GM23248 (cell line): ENCODE measurements around the gene NCK1. TPM values are rescaled to one million over a fixed set of nuclear protein-coding genes. Genes with fewer than 3 reads are reported as not detected.

Source experiments
- DNase-seq: peaks from one replicate; pipeline ENCODE4 v3.0.0-alpha.2; 2015
- H2AFZ ChIP-seq: fragments of 200-600 bp; sonication (generic); 2 replicates; pipeline ENCODE4 v1.6.1; 2016; ENCODE audit warnings: antibody characterized with exemption
- H3F3A ChIP-seq: fragments of 200-600 bp; sonication (generic); 2 replicates; pipeline ENCODE4 v1.6.1; 2016; ENCODE audit warnings: mild to moderate bottlenecking, antibody characterized with exemption, mixed run types; ENCODE audit not compliant: insufficient read depth
- H3K27ac ChIP-seq: fragments of 200-600 bp; sonication (generic); 2 replicates; pipeline ENCODE4 v1.5.1; 2016; ENCODE audit warnings: mild to moderate bottlenecking
- H3K27me3 ChIP-seq: fragments of 200-600 bp; sonication (generic); replicated peaks from 2 replicates; pipeline ENCODE4 v1.6.1; 2016; ENCODE audit warnings: mild to moderate bottlenecking; ENCODE audit not compliant: insufficient read depth
- H3K36me3 ChIP-seq: fragments of 200-600 bp; sonication (generic); 2 replicates; pipeline ENCODE4 v1.6.1; 2016; ENCODE audit warnings: low read depth, mild to moderate bottlenecking
- H3K4me1 ChIP-seq: fragments of 200-600 bp; sonication (generic); 2 replicates; pipeline ENCODE4 v1.6.1; 2016; ENCODE audit warnings: mild to moderate bottlenecking; ENCODE audit not compliant: insufficient read depth
- H3K4me2 ChIP-seq: fragments of 200-600 bp; sonication (generic); one replicate; pipeline ENCODE4 v1.6.1; 2016; ENCODE audit warnings: mild to moderate bottlenecking; ENCODE audit not compliant: unreplicated experiment
- H3K4me3 ChIP-seq: fragments of 200-600 bp; sonication (generic); 2 replicates; pipeline ENCODE4 v1.5.1; 2016; ENCODE audit warnings: mild to moderate bottlenecking
- H3K79me2 ChIP-seq: fragments of 200-600 bp; sonication (generic); 2 replicates; pipeline ENCODE4 v1.6.1; 2016; ENCODE audit warnings: mild to moderate bottlenecking; ENCODE audit not compliant: insufficient read depth
- H3K9ac ChIP-seq: fragments of 200-600 bp; sonication (generic); 2 replicates; pipeline ENCODE4 v1.6.1; 2016; ENCODE audit warnings: mild to moderate bottlenecking
- H3K9me2 ChIP-seq: fragments of 200-600 bp; sonication (generic); 2 replicates; pipeline ENCODE4 v1.6.1; 2016; ENCODE audit warnings: mixed run types, mild to moderate bottlenecking, moderate library complexity; ENCODE audit not compliant: insufficient read depth
- H3K9me3 ChIP-seq: fragments of 200-600 bp; sonication (generic); one replicate; pipeline ENCODE4 v1.6.1; 2017; ENCODE audit warnings: low read depth
- H4K20me1 ChIP-seq: fragments of 200-600 bp; sonication (generic); 2 replicates; pipeline ENCODE4 v1.6.0; 2016; ENCODE audit not compliant: insufficient read depth
- EZH2 ChIP-seq: fragments of 200-600 bp; sonication (generic); IDR thresholded peaks from 2 replicates; pipeline ENCODE4 v1.6.1; 2018; ENCODE audit warnings: antibody characterized with exemption, mild to moderate bottlenecking; ENCODE audit not compliant: insufficient read depth, poor library complexity, severe bottlenecking
- EZH2phosphoT487 ChIP-seq: fragments of 200-600 bp; sonication (generic); IDR thresholded peaks from 2 replicates; pipeline ENCODE4 v1.6.1; 2018; ENCODE audit warnings: antibody characterized with exemption, moderate library complexity, mild to moderate bottlenecking, low read depth; ENCODE audit not compliant: insufficient read depth
- WGBS, 2 experiments: methylation state at CpG; one replicate each; pipeline ENCODE4 v1.1.6; 2015 to 2017; ENCODE audit warnings: low lambda C conversion rate in 2 of 2, low coverage in 1 of 2; ENCODE audit errors: missing lambda C conversion rate in 2 of 2; 5-methylcytosine and 5-hydroxymethylcytosine counted together
- in situ Hi-C: fragments of 300-500 bp; cut with MboI; formaldehyde crosslinking; loops from 2 replicates; pipeline ENCODE4 v1.15.0; 2020
- polyA plus RNA-seq: library from polyadenylated mRNA; unstranded; fragments of >200 nt; fragmentation: Nextera tagmentation; extraction: Ambion mirVana; gene quantifications from 2 replicates; pipeline ENCODE4 v1.2.1, GENCODE V29; 2016
- total RNA-seq: library from RNA; depleted of rRNA; stranded (reverse); fragments of >200 nt; shearing (Covaris generic); gene quantifications from 2 replicates; pipeline ENCODE4 v1.2.3, GENCODE V29; 2014

Gene NCK1
- total and polyA plus RNA-seq, 2 experiments from 2014 or later: 42.6 to 43.2 TPM

DNA sequence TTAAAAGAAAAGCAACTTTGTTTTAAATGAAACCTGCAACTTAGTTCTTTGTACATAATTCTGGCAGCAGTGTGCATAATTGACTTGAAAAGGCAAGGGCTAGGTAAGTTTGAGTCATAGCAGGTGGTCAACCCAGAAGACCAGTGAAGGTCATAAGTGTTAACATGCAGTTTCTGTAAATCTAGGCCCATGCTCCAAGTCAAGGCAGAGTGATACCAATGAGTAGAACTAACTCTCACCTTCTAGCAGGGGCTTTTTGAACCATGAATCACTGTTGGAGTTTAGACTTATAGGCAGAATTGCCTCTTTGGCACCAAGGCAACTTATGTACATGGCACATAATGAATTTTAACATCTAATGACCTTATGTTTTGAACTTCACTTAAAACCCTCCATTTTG is 66.2 kb downstream of the NCK1 start:
- Histone ChIP-seq H3K79me2 (peaks cover 90% of the 10 kb centered on the region), H2AFZ (no peak overlapping the region), H3K4me2 (no peak overlapping the region), H3F3A (peaks cover 3% of the 10 kb centered on the region; the same call in 1 of the 2 replicates), H3K9ac (no peak overlapping the region), H3K4me3 (no peak overlapping the region), H3K27me3 (no peaks in the 10 kb centered on the region), H4K20me1 (no peaks in the 10 kb centered on the region), H3K4me1 (peaks cover 33% of the 10 kb centered on the region), H3K9me3 (no peaks in the 10 kb centered on the region), H3K9me2 (no peaks in the 10 kb centered on the region), H3K27ac (no peak overlapping the region), H3K36me3 (peaks cover 7% of the 10 kb centered on the region; the same call in 1 of the 2 replicates)
- TF ChIP-seq EZH2: no peak
- TF ChIP-seq EZH2phosphoT487: no peak
- in situ Hi-C loops: no loop called here
- no peak for DNase-seq

DNA sequence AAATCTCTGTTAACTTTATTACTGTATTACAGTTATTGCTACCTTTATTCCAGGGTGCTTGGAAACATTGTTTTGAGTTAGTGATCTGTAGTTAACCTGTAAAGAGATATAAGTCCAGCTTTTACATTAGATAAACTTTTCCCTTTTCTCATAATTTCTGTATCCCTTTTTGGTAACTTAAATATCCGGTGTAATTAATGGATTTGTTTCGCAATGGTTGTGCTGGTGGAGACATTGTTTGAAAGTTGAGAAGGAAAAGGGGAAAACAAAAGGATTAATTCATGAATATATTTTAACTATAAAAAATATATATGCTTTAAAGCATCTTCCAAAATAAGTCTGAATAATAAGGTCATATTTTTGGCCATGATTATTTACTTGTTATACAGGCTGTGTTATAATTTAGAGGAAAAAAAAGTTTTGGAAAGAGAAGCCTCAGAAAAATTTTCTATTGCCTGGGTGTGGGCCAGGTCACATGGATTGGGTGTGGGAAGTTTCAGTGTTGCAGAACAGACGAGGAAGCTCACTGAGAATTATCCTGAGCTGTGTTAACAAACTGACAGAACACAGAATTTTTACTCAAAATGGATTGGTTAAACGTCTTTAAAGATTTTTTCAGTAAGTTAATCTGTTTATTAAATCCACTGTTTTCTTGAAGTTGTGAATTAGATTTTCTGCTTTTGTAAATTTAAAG is 68.1 kb downstream of the NCK1 start:
- Histone ChIP-seq H3K27me3 (no peaks in the 10 kb centered on the region), H3K27ac (peak overlapping the region; percentile 41), H3K9me3 (no peaks in the 10 kb centered on the region), H3K4me3 (peak overlapping the region; percentile 26; the same call in 1 of the 2 replicates), H3K79me2 (peaks cover 89% of the 10 kb centered on the region), H4K20me1 (no peaks in the 10 kb centered on the region), H3K4me1 (peaks cover 28% of the 10 kb centered on the region), H3F3A (peaks cover 3% of the 10 kb centered on the region; the same call in 1 of the 2 replicates), H3K9ac (peak overlapping the region; percentile 47), H3K4me2 (peak overlapping the region; percentile 64), H3K9me2 (no peaks in the 10 kb centered on the region), H3K36me3 (peaks cover 7% of the 10 kb centered on the region; the same call in 1 of the 2 replicates), H2AFZ (no peak overlapping the region)
- in situ Hi-C loops: no loop called here
- peak; percentile 66 for DNase-seq
- 15 to 16% methylated on average over 4 of the region's 4 CpGs for WGBS, 2 experiments
- TF ChIP-seq EZH2phosphoT487 (no peak), EZH2 (no peak)

- 0 out of 2 replicates have a peak overlapping the region, but pooled peaks have one; percentile 2 for H3K27ac ChIP-seq
- H3K4me2 ChIP-seq: no peak overlapping the region
- H3K9ac ChIP-seq: no peak overlapping the region
- H3K9me2 ChIP-seq: no peaks in the 10 kb centered on the region
- no peaks in the 10 kb centered on the region for H4K20me1 ChIP-seq
- no peak overlapping the region for H3K4me3 ChIP-seq
- WGBS, 2 experiments: 96% methylated on average over 4 of the region's 4 CpGs
- H3K4me1 ChIP-seq: peaks cover 21% of the 10 kb centered on the region
- H3K36me3 ChIP-seq: peaks cover 12% of the 10 kb centered on the region
- in situ Hi-C loops: no loop called here
- TF ChIP-seq EZH2phosphoT487: no peak
- TF ChIP-seq EZH2: no peak
- no peaks in the 10 kb centered on the region for H3K9me3 ChIP-seq
- no peak for DNase-seq
- H2AFZ ChIP-seq: no peak overlapping the region
- peaks cover 3% of the 10 kb centered on the region for H3F3A ChIP-seq
- H3K79me2 ChIP-seq: peaks cover 89% of the 10 kb centered on the region
- no peaks in the 10 kb centered on the region for H3K27me3 ChIP-seq
Measured at GRCh38 chr3:136931606-136932005, 69.6 kb downstream of the NCK1 start.

GRCh38 chr3:136932523-136932922 is 70.5 kb downstream of the NCK1 start:
- H3K27ac ChIP-seq: no peak overlapping the region
- H3K4me3 ChIP-seq: no peak overlapping the region
- H3K79me2 ChIP-seq: peaks cover 89% of the 10 kb centered on the region
- peaks cover 4% of the 10 kb centered on the region for H3F3A ChIP-seq
- no peaks in the 10 kb centered on the region for H3K9me2 ChIP-seq
- H4K20me1 ChIP-seq: no peaks in the 10 kb centered on the region
- H3K27me3 ChIP-seq: no peaks in the 10 kb centered on the region
- in situ Hi-C loops: no loop called here
- DNase-seq: no peak
- H3K4me1 ChIP-seq: peaks cover 21% of the 10 kb centered on the region
- no peak overlapping the region for H3K9ac ChIP-seq
- 92 to 97% methylated on average over 1 of the region's 1 CpG for WGBS, 2 experiments
- TF ChIP-seq EZH2 (no peak), EZH2phosphoT487 (no peak)
- H3K36me3 ChIP-seq: peaks cover 16% of the 10 kb centered on the region
- H2AFZ ChIP-seq: no peak overlapping the region
- H3K9me3 ChIP-seq: no peaks in the 10 kb centered on the region
- H3K4me2 ChIP-seq: no peak overlapping the region
